HG02943 (cell line): ENCODE measurements around the gene MPP2.
"Not testable (repeated sequence)": the region's sequence is repeated elsewhere in the genome, so short reads cannot be mapped to it uniquely, and the experiment has no call there.

Experiments used
- ATAC-seq: cut with Tn5 transposase; IDR thresholded peaks from one replicate; pipeline ENCODE4 v1.9.1; 2021; ENCODE audit warnings: mild to moderate bottlenecking, low read depth, moderate library complexity; ENCODE audit not compliant: unreplicated experiment

MPP2 gene

DNA sequence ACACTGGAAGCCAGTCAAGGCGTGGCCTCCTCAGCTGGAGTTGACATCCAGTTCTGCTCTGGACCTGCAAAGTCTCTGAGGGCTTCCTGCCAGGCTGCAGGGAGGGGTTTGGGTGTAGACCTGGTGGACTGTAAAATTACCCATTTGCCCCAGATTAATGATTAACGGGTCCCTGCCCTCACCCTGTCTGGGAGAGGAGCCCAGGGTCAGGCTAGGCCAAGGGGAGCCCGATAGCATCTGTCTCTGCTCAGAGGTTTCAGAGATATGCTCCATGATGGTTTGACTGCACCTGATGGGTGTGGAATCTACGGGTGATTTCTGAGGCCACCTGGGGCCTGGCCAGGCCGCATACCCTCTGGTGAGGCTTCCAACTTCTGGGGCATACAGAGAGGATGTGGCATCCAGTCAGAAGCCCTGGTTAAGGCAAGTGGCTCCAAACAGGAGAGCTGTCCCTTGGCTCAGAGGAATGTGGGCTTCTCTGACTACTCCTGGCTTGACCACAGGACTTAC is 23.8 kb upstream of the MPP2 start:
- ATAC-seq: no peak

DNA sequence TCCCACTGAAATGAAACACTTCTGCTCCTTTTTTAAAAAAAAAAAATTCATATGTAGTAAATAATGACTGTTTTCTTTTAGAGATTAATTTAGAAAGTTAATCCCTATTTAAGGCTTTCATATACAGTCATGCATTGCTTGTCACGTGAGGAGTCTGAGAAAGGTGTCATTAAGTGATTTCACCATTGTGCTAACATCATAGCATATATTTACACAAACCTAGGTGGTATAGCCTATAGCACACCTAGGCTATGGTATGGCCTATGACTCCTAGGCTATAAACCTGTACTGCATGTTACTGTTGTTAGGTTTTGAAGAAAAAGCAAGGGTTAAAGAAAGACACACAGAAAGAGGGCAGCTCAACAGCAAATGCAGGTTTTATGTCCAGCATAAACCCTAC is 21.3 kb upstream of the MPP2 start:
- no peak for ATAC-seq

DNA sequence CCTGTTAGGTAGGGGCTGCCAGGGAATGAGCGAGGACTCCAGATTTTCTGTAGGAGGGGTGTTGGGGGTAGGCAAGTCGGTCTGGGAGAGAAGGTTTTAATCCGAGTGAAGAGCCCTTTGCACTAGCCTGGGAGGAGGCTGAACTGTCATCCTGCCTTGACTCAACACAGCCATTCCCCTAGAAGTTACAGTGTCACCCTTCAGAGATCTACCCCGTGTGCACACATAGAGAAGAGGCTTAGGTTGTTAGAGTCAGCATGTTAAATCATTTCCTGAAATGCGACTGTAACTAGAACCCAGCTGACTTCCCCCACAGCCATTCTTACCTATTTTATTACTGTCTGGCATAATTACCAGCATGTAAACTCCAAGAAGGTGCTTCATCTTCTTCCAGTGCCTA is 20.6 kb upstream of the MPP2 start:
- ATAC-seq: not testable (repeated sequence)

DNA sequence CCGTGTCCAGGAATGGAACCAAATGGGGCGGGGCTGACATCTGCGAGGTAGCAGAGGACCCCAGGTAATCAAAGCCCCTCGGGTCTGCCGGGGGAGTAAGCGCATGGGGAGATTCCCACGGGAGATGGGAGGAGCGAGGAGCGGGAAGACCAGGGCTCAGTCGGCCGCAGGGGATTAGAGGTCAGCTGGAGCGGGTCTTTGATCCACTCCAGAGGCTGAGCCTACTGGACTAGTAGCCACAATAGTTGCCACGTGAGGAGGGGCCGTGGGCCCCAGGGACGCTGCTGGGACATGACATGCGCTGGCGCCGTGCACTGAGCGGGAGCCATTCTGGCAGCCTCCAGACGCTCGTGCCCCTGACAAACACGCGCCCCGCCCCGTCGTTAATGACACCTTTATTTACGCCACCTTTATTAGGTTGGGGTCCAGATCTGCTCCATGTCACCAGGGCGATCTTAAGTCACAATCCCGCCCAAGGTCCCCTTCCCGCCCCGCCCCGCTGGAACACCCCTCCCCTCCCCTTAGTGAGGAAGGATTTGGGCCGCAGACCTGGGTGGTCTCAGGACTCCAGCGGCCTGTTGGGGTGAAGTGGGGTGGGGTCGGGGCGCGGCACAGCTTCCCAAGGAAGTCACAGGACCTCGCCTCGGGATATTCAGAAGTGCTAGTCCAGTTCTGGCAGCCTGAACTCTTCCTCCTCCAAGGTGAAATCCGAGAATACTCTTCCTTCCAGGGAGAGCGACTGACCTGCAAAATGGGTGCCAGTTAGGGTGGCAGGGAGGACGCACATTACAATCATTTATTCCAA is 19.9 kb upstream of the MPP2 start:
- ATAC-seq: no peak

DNA sequence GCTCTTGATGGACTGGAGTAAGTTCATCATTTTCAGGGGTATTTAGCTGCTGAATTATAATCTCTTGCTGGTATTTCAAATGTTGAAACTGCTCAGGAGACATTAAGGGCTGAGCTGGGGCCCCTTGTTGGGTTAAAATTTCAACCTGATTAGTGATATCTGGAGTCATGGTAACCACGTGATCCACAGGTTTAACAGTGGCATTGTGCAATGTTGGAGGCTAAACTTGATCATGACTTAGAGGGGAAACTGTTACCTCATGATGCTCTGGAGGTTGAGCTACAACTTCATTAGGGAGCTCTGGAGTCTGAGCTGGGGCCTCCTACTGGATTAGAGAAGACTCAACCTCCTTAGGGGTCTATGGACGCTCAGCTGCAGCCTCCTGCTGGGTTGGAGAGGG is 17.2 kb upstream of the MPP2 start:
- no peak for ATAC-seq

DNA sequence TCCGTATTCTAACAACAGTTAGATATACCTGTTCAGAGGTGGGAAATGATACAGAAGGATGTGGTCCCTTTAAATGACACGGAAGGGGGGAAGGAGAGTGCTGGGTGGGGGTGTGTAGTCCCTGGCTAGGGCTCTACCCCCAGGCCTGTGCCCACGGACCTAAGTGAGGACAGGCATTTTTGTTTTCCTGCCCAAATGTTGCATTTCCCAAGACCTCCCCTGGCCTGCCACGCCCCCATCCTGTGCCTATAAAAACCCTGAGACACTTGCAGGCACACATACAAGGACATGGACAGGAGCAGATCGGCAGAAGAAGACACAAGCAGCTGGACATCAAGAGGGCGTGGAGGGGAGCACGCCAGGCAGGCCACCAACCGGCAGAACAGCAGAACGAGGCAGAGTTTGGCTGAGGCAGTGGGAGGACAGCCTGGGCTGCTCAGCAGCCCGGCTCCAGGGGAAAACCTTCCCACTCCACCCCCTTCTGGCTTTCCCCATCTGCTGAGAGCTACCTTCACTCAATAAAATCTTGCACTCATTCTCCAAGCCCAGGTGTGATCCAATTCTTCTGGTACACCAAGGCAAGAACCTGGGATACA is 13.3 kb upstream of the MPP2 start:
- ATAC-seq: no peak

DNA sequence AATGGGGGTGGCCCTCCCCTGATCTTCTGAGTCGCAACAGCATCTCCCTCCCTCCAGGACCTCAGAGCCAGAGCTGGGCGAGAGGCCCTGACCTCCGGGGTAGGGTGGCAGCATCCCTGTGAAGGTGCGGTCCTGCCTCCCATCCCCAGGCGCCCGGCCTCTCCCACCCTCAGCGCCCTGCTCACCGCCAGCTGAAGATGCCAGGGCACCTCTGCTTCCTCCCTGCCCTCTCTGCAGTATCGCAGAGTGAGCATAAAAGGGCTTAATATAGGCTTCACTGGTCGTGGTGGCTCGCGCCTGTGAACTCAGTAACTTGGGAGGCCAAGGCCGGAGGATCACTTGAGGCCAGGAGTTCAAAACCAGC is 10.7 kb upstream of the MPP2 start:
- ATAC-seq: no peak

DNA sequence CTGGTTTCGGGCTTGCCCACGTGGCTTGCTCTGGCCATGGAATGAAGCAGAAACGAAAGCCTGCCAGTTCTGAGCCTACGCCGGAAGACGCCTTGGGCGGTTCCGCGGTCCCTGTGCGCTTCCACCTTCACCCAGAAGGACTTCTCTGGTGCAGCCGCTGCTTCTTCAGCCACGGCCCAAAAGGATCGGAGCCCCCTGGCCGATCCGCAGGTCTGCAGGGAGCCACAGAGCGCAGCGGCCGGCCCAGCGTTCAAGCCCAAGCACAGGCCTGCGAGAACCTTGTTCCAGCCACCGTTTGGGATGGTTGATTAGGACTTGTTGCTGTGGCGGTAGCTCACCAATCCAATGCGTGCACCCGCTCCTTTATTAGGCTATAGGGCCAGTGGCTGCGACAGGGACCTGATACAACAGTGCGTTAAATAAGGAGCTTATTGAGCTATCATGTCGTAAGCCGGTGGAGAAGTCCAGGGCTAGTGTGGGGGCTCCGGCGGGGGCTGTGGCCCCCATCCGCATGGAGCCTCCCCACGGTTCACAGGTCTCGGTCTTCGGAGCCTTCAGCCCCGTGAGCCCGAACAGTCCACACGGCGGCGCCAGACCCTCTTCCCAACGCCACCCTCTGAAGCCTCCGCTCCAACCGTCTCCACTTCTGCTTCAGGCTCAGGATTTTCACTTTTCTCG is 10.2 kb upstream of the MPP2 start:
- ATAC-seq: no peak

DNA sequence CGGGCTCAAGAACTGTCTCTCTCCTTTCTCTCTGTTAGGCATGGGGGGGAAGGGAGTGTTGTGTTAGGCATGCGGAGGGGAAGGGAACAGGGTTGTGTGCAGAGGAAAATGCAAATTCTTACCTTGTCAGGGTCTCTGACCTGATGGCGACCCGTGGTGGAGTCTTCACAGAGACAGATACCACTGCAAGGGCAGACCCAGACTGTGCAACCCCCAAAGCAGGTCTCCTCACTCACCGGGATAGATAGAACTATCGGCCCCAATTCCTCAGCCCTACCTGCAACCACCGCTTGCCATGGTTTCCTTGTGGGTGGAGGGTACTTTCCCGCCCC is 9.6 kb upstream of the MPP2 start:
- ATAC-seq: no peak

DNA sequence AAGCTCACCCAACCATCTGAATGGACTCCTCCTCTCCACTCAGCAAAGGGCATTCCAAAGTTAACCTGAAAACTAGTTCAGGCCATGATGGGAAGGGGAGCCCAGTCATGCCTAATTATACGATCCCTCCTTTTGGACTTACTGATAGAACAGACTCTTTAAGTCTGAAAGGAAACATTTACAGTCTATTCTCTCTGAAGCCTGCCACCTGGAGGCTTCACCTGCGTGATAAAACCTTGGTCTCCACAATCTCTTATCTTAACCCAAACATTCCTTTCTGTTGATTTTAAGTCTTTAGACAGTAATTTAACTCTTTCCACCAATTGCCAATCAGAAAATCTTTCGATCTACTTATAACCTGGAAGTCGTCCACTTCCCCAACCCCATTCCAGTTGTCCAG is 9.0 kb upstream of the MPP2 start:
- ATAC-seq: no peak

DNA sequence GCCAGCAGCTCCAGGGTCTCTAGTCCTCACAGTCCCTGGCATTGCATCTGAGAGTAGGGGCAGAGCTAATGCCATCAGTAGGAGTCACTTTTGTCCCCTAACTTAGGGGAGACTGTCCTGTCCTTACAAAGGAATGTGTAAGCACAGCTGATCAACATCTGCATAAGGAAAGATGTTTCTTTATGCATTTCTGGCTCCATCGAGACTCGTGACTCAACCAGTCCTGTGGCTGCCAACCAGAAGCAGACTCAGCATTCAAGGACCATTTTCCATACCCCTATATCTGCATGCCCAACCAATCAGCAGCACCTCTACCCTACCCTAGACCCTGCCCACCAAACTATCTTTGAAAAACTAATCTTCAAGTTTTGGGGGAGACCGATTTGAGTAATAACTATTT is 8.2 kb upstream of the MPP2 start:
- ATAC-seq: no peak

DNA sequence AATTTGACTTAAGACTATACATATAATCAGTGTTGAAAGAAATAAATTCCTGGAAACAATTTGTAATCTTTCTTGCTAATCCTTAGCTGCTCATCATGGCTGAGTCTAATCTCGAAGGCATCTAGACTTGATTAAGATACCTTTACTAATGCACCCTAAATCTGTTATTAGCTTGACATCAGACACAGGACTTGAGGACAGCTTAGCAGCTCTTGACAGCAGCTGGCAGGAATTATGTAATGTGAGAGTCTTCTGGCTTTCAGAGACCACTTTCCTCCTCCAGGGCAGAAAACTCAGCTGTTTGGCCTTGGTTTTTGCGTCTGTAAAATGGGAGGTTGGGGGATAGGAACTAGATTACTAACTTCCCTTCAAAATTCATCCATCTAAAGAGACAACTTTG is 7.1 kb upstream of the MPP2 start:
- ATAC-seq: no peak

DNA sequence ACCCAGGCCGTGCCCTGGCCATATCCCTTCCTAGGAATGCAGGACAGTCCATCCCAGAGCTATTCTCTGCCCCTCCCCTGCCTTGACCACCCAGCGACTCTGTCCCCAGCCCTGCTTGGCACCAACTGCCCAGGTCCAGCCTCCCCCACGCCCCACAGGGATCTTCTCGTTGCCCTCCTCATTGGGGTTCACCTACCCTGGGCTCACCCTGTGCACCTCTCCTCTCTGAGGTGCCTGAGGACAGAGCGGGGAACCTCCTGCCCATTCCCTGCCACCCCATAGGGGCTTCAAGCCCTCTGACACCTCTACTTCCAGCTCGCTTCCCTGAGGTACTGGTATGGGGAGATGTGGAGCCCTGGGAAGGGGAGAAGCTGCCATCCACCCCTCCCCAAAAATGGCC is 6.2 kb upstream of the MPP2 start:
- ATAC-seq: no peak

DNA sequence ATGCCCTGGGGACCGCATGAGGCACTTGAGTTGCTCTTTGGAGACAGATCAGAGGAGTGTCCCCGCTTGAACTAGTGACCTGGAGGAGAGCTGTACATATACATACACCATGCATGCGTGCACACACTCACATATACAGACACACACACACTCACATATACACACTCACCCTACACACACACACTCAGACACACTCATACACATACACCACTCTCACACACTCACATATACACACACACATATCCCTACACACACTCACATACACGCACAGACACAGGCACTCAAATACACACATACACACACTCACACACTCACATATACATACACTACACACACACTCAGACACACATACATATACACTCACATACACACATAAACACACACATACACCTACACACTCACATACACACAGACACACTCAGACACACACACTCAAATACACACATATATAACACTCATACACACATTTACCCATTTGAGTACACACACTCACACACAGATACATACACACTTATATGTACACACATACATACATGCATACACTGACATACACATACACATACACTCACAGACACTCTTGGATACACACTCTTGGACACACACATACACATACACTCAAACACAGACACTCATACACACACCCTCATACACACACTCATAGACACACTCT is 5.4 kb upstream of the MPP2 start:
- no peak for ATAC-seq

DNA sequence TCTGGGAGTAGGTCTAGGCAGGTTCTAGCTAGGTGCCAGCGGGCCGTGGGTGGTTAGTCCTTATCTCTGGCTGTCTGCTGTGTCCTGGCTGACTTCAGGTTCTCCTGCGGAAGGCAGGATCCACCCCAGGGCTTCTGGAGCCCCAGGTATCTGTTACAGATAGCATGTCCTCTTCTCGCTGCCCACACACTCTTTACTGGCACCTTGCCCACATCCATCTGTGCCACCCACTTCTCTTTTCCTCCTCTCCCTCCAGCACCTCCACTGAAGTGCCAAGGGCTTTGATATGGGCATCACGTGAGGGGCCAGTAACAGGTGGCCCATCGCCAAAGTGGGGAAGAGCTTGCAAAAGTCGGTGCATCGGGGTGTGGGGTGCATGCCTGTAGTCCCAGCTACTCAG is 4.6 kb upstream of the MPP2 start:
- ATAC-seq: no peak

DNA sequence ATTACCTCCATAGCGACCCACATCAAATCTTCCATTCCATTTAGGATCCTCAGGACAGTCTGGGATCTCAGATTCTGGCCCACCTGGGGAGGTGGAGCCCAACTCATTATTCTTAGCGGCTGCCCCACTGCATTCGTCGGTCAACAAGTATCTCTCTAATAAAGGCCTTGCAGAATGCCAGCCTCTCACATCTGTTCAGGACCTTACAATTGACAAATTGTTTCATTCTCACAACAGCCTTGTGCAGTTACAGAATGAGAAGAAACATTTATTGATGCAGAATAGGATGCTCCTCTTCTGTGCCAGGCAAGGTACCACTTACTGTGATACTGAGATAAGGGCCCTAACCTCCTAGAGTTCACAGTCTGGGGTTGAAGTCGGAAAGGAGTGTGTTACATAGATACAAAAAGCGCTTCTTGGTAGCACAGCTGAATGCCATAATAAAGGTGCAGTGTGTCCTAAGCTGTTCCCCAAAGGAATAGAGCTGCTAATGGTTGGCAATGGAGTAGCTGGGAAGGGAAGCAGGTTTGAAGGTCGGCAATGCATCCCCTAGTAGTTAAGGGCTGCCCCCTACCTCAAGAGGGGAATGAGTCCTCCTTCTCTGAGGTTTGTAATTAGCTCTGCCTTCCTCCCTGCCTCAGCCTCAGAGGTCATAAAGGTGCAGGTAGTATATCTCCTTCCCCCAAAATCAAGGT is 2.3 kb upstream of the MPP2 start:
- ATAC-seq: no peak

DNA sequence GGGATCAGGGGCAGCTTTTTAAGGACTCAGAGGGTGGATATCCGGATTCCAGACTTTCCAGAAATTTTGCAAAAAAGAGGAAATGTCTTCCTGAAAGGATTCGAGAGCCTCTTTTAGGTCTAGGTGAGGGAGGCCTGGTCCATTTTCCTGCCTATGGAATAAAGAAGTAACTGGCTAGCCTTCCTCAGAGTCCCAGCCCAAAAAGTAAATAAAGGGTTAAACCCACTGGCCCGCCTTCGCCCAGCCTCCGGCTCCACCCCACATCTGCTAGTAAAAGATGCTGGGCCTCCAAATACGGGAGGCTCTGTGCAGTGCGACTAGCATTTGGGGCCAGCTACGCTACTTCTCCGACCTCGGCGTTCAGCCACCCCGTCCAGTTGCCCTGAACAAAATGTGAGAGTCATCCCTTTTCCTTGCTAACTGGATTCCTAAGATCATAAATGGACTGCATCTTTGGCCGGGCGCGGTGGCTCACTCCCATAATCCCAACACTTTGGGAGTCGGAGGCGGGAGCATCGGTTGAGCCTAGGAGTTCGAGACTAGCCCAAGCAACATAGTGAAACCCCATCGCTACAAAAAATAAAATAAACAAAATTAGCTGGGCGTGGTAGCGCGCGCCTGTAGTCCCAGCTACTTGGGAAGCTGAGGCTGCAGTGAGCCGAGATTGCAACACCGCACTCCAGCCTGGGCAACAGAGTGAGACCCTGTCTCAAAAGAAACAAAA is 824 bp upstream of the MPP2 start:
- no peak for ATAC-seq

DNA sequence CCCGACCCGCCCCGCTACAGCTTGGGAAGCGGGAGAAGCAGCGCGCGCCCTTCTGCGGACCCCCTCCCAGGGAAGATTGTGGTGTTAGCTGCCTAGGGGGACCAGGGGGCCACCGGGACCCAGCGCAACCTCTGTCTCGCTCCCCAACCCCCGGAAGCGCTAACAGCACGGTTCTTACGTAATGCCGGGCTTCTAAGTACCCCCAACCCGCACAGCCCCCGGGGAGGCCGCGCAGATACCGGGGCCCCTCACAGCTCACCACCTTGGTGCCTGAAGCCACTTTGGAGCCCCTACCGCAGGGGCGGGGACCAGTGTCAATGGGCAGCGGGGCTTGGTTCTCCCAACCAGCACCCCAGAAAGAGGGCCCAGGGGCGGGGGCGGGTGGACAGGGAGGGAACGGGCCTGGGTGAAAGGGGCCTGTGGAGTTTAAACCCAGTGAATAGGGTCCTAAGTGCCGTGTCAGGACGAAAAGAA is 348 bp downstream of the MPP2 start:
- no peak for ATAC-seq

DNA sequence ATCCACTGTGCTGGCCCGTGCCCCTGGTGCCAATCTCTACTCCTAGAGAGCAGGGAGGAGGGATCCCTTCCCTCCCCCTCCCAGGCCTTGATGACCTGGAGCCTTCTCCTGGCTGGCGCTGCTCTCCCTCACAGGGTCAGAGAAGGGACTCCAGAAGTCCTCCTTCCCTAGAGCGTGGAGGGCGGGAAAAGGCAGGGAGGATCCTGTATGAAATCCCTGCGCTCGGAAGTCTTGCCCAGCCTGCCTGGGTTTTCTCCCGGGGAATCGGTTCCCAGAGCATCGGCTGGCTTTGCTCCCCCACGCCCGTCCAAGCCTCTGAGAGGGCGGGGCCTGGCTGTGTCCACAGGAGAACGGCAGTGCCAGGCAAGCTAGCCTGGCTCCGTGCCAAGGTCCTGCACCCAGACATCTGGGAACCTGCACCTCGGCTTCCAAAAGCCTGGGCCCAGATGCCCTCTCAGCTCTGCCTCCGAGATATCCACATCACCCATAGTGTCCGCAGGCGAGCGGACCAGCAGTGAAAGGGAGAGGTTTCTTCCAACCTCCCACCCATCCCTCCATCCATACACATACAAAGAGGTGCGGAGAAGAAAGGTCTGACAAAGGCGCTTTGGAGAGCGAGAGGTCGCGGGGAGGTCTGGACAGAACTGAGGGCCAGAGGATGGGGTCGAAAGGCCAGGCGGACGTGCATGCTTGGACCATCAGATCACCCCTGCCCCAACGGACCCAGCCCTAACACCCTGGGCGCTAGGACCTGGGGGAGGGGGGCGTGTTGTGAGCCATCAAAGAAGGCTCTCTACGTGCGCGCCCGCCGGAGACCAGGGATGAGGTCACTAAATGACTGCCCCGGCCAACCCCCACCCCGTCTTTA is 1.1 kb downstream of the MPP2 start:
- ATAC-seq: no peak
